Memory B cell (primary cell): ENCODE results near the gene DNM2.

ENCODE experiments used
- ATAC-seq: fragments of 150-1000 bp; cut with Tn5 transposase; 2 replicates; pipeline ENCODE4 v1.10.0; 2021; ENCODE audit warnings: low read depth, mild to moderate bottlenecking, moderate library complexity
- DNase-seq, 2 donors: peaks; one replicate each; pipeline ENCODE4 v3.0.0; 2022; ENCODE audit warnings: low spot score in 2 of 2
- H3K27ac Mint-ChIP-seq: one replicate; pipeline ENCODE4 v1.8.0; 2022; ENCODE audit warnings: mild to moderate bottlenecking, moderate library complexity, mixed read lengths
- H3K27me3 Mint-ChIP-seq: one replicate; pipeline ENCODE4 v1.8.0; 2022; ENCODE audit warnings: mixed read lengths
- H3K36me3 Mint-ChIP-seq: one replicate; pipeline ENCODE4 v1.8.0; 2022; ENCODE audit warnings: mild to moderate bottlenecking, mixed read lengths
- H3K4me1 Mint-ChIP-seq: one replicate; pipeline ENCODE4 v1.8.0; 2022; ENCODE audit warnings: mixed read lengths
- H3K4me3 Mint-ChIP-seq: one replicate; pipeline ENCODE4 v1.8.0; 2022; ENCODE audit warnings: mild to moderate bottlenecking, moderate library complexity, mixed read lengths
- H3K9me3 Mint-ChIP-seq: one replicate; pipeline ENCODE4 v1.8.0; 2022; ENCODE audit warnings: mixed read lengths

Gene DNM2

DNA sequence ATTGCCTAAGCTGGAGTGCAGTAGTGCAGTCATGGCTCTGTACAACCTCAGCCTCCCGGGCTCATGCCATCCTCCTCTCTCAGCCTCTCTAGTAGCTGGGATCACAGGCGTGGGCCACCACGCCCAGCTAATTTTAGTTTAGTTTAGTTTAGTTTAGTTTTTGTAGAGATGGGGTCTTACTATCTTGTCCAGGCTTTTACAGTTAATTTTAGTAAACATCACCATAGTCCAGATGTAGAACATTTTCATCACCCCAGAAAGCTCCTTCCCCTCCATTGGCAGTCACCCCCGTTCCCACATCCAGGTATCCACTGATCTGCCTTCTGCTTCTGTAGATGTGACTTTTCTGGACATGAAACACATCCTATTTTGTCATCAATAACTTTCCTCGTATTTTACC is 41.1 kb downstream of the DNM2 start:
- peaks cover 59% of the 10 kb centered on the region for H3K4me1 Mint-ChIP-seq
- H3K4me3 Mint-ChIP-seq: peak overlapping the region; percentile 88
- ATAC-seq (no peak), DNase-seq (no peak)
- H3K9me3 Mint-ChIP-seq: no peaks in the 10 kb centered on the region
- peaks cover 10% of the 10 kb centered on the region for H3K36me3 Mint-ChIP-seq
- H3K27me3 Mint-ChIP-seq: no peaks in the 10 kb centered on the region
- H3K27ac Mint-ChIP-seq: peak overlapping the region; percentile 91

DNA sequence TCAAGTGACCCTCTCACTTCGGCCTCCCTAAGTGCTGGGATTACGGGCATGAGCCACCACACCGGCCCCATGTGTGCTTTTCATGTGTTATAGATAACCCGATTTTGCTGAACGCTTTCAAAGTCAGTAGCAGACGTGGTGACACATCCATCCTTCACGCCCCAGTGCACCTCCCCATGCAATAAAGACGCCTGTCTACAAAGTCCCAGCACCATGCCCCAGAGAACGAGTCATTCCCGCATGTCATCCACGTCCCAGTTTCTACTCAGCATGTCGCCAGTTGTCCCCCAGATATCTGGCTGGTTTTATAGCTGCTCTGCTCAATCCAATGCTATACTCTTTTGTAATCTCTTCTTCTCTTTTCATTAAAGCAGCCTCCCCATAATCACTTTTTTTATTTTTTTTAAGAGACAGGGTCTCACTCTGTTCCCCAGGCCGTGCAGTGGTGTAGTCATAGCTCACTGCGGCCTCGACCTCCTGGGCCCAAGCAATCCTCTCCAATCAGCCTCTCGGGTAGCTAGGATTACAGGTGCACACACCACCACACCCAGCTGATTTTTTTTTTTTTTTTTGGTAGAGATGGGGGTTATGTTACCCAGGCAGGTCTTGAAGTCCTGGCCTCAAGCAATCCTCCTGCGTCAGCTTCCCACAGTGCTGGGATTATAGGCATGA is 42.5 kb downstream of the DNM2 start:
- peak; percentile 51 for ATAC-seq
- Mint-ChIP-seq H3K4me3 (peak overlapping the region; percentile 88), H3K9me3 (no peaks in the 10 kb centered on the region), H3K4me1 (peaks cover 53% of the 10 kb centered on the region), H3K27ac (peak overlapping the region; percentile 91), H3K36me3 (peaks cover 11% of the 10 kb centered on the region), H3K27me3 (no peaks in the 10 kb centered on the region)
- peak; percentile 32 to 41 for DNase-seq

DNA sequence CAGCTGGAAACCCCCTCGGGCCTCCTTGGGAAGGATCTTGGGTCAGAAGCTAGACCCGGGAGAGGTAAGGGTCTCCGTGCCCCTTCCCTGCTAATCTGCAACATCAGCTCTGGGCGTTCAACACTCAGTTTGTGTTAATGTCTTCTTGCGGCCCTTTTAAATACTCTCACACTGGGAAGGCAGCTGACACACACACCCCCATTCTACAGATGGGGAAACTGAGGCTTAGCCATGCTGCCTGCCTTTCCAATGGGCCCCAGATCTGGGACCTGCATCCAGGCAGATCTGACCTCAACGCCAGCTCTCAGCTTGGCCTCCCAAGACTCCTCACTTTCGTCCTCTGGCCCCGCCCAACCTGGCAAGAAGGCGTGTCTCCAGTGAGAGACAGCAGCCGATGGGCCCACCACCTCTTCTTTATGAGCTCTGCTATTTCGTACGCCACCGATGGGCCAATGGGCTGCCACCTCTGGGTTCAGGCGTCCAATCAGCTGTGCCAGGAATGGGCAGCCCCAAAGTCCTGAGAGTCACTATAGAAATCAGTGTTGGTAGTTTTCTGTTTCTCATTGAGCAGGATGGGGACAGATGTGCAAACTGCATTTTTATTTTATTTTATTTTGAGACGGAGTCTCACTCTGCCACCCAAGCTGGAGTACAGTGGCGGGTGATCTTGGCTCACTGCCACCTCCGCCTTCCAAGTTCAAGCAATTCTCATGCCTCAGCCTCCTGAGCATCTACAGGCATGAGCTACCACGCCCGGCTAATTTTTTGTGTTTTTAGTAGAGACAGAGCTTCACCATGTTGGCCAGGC is 43.8 kb downstream of the DNM2 start:
- peak overlapping the region; percentile 17 for H3K4me3 Mint-ChIP-seq
- no peaks in the 10 kb centered on the region for H3K9me3 Mint-ChIP-seq

DNA sequence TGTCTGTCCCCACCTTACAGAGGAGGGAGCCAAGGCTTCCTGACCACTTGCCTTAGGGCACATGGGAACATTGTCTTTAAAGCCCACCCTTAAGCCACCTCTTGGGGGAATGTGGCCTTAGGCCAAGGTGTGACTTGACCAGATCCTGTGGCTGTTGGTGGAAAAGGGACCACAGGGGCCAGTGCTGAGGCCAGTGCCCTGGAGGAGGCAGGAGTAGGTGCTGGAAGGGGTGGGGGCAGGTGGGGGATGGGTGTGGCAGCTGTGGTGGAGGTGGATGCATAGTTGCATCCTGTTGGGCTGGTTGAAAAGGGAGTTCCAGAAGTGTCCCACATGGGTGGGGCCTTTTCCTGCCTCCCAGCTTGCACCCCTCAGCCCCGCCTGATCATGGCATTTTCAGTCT is 44.8 kb downstream of the DNM2 start:
- DNase-seq (no peak), ATAC-seq (no peak)
- H3K4me3 Mint-ChIP-seq: peak overlapping the region; percentile 51
- no peaks in the 10 kb centered on the region for H3K9me3 Mint-ChIP-seq
- no peaks in the 10 kb centered on the region for H3K27me3 Mint-ChIP-seq
- H3K36me3 Mint-ChIP-seq: peaks cover 12% of the 10 kb centered on the region
- H3K4me1 Mint-ChIP-seq: peaks cover 47% of the 10 kb centered on the region
- peak overlapping the region; percentile 87 for H3K27ac Mint-ChIP-seq

More for the DNA sequence above, 43.8 kb downstream of the DNM2 start:
- H3K4me1 Mint-ChIP-seq: peaks cover 49% of the 10 kb centered on the region
- no peak for ATAC-seq
- H3K27me3 Mint-ChIP-seq: no peaks in the 10 kb centered on the region
- DNase-seq: no peak
- H3K36me3 Mint-ChIP-seq: peaks cover 12% of the 10 kb centered on the region
- H3K27ac Mint-ChIP-seq: peak overlapping the region; percentile 91

DNA sequence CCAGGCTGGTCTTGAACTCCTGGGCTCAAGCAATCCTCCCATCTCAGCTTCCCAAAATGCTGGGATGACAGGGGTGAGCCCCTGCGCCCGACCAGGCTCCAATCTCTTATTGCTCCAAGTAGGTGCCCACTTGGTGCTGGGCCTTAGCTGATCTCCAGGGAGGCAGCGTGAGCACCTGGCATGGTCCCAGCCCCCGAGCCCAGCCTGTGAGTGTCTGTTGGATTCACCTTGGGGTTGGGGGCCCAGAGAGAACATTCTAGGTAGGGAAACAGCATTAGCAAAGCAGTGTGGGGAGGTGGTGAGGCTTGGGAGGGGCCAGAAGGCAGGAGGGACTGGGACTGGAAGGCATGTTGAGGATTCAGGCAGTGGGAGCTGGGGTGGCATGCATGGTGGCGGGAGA is 45.5 kb downstream of the DNM2 start:
- no peaks in the 10 kb centered on the region for H3K27me3 Mint-ChIP-seq
- no peaks in the 10 kb centered on the region for H3K9me3 Mint-ChIP-seq
- H3K4me1 Mint-ChIP-seq: peaks cover 45% of the 10 kb centered on the region
- DNase-seq (no peak), ATAC-seq (no peak)
- peaks cover 12% of the 10 kb centered on the region for H3K36me3 Mint-ChIP-seq
- peak overlapping the region; percentile 87 for H3K27ac Mint-ChIP-seq
- H3K4me3 Mint-ChIP-seq: peak overlapping the region; percentile 7

DNA sequence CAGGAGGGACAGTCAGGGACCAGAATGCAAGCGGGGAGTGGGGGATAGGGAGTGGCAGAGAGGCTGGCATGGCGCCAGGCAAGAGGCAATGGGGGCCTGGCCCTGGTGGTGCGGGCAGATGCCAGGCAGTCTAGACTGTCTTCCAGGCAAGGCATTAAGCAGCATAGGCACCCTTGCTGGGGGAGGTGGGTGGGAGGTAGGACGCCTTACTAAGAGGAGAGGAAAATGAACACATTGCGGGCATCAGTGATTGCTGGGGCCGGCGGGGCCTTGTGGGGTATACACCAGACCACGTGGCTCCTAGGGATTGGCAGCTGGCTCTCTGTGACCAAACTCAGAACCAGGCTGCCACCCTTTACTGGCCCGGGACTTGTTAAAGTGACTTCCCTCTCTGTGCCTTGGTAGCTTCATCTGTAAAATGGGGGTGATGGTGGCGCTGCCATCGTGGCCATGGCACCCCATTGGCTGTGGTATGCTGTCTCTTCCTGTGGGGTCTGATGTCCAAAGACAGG is 46.0 kb downstream of the DNM2 start:
- H3K27ac Mint-ChIP-seq: peak overlapping the region; percentile 87
- no peaks in the 10 kb centered on the region for H3K9me3 Mint-ChIP-seq
- H3K4me3 Mint-ChIP-seq: peak overlapping the region; percentile 7
- H3K36me3 Mint-ChIP-seq: peaks cover 11% of the 10 kb centered on the region
- peaks cover 47% of the 10 kb centered on the region for H3K4me1 Mint-ChIP-seq
- no peaks in the 10 kb centered on the region for H3K27me3 Mint-ChIP-seq
- DNase-seq (no peak), ATAC-seq (no peak)

DNA sequence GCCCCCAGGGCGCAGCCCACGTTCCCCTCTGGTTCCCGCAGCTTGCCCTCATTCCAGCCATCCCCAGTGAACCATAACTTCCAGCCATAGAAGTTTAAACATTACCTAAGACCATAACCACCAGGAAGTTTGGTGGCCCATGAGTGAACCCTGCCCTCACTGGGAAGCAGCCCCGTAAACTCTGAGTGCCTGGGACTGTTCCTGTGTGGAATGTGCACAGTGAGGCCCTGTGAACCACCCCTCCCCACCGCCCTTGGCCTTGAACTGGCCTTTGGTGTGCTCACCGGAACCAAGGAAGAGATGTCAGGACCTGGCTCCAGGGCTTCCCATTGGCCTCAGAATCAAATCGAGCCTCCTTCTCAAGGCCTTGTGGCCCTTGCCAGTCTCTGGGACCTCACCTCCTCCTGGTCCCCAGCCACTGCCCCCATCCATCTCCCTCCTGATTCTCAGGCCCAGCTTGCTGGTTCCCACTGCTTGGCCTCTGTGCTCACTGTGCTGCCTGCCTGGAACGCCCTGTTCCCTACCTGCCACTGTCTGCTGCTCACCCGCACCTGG is 46.5 kb downstream of the DNM2 start:
- no peak overlapping the region for H3K4me3 Mint-ChIP-seq
- ATAC-seq (no peak), DNase-seq (no peak)
- peaks cover 10% of the 10 kb centered on the region for H3K36me3 Mint-ChIP-seq
- no peaks in the 10 kb centered on the region for H3K27me3 Mint-ChIP-seq
- H3K4me1 Mint-ChIP-seq: peaks cover 47% of the 10 kb centered on the region
- H3K27ac Mint-ChIP-seq: peak overlapping the region; percentile 87
- H3K9me3 Mint-ChIP-seq: no peaks in the 10 kb centered on the region

DNA sequence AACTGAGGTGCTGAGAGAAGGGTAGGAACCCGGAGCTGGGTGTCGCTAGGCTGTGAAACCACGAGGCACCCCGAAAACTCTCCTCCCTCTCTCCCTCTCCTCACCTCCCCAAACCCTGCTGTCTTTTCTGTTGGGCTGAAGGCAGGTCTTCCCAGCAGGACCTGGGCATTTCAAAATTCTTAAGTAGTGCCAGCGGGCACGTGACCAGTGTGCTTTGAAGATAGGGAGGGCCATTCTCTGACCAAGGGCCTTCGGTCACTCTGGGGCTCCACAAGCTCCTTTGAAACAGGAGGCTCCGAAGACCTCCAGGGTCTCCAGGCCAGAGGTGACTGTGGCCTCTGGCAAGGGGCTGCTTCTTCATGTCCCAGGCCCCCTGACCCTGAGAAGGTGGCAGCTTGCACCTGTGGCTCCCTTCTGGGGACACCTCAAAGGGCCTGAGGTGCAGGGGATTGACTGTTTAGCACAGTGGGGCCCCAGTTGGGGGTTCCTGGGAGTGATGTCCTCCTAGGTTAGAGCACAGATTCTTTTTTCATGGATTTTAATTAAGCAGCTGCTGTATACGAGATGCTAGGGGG is 48.3 kb downstream of the DNM2 start:
- H3K27me3 Mint-ChIP-seq: no peaks in the 10 kb centered on the region
- H3K27ac Mint-ChIP-seq: no peak overlapping the region
- H3K4me3 Mint-ChIP-seq: no peak overlapping the region
- peaks cover 48% of the 10 kb centered on the region for H3K4me1 Mint-ChIP-seq
- peaks cover 13% of the 10 kb centered on the region for H3K36me3 Mint-ChIP-seq
- no peaks in the 10 kb centered on the region for H3K9me3 Mint-ChIP-seq
- DNase-seq: no peak
- no peak for ATAC-seq

DNA sequence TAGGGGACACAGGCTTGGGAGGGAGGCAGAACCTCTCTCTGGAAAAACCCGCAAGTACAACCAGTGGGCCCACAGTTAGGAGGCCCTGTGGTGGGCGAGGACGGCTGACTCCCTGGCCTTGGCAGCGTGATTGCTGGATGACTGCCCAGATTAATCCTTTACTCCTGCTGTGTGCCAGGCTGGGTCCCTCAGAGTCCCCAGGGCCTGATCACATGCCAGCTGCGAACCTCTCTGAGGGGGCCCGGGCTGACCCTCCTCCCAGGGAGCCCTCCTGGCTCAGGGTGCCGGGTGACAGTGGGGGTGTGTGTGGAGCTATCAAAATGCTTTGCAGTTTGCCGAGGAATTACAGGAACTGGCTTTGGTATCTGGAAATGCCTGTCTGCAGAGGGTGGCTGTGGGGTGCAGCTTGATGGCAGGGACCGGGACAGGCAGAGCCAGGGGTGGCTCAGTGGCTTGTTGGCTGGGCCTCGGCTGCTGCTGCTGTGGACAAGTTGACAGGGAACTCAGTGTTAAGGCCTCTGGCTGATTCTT is 48.9 kb downstream of the DNM2 start:
- Mint-ChIP-seq H3K9me3 (no peaks in the 10 kb centered on the region), H3K36me3 (peaks cover 11% of the 10 kb centered on the region), H3K4me3 (no peak overlapping the region), H3K4me1 (peaks cover 43% of the 10 kb centered on the region), H3K27me3 (no peaks in the 10 kb centered on the region), H3K27ac (no peak overlapping the region)
- no peak for ATAC-seq
- DNase-seq: no peak

DNA sequence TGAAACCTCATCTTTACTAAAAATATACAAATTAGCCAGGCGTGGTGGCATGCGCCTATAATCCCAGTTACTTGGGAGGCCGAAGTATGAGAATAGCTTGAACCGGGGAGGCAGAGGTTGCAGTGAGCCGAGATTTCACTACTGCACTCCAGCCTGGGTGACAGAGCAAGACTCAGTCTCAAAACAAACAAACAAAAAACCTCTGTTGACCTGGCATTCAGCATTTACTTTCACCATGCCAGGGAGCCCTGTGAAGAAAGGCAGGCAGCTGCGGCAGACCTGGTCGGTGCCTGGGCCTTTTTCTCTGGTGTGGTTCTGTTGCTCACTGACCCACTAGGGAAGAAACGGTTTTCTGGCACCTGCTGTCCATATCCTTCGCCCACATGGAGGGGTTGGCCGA is 49.8 kb downstream of the DNM2 start:
- H3K36me3 Mint-ChIP-seq: peaks cover 16% of the 10 kb centered on the region

DNA sequence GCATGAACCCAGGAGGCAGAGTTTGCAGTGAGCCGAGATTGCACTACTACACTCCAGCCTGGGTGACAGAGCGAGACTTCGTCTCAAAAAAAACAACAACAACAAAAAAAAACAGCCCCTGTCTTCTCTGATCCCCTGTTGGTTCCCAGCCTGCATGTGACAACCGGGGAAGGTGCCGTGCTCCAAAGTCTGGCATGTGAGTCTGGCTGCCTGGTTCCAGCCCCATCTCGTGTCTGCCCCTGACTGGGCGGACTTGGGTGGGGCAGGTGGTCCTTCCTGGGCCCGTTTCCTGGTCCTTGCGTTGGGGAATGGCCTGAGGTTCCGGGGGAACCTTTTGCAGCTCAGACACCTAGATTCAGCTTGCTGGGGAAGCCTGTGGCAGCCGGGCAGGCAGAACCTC is 50.5 kb downstream of the DNM2 start:
- ATAC-seq (no peak), DNase-seq (no peak)
- H3K36me3 Mint-ChIP-seq: peaks cover 16% of the 10 kb centered on the region
- H3K27me3 Mint-ChIP-seq: no peaks in the 10 kb centered on the region
- peaks cover 30% of the 10 kb centered on the region for H3K4me1 Mint-ChIP-seq
- peak overlapping the region; percentile 85 for H3K27ac Mint-ChIP-seq
- H3K4me3 Mint-ChIP-seq: no peak overlapping the region
- H3K9me3 Mint-ChIP-seq: no peaks in the 10 kb centered on the region

More for the DNA sequence above, 49.8 kb downstream of the DNM2 start:
- H3K27ac Mint-ChIP-seq: peak overlapping the region; percentile 85
- no peaks in the 10 kb centered on the region for H3K9me3 Mint-ChIP-seq
- H3K4me1 Mint-ChIP-seq: peaks cover 36% of the 10 kb centered on the region
- DNase-seq (no peak), ATAC-seq (no peak)
- no peaks in the 10 kb centered on the region for H3K27me3 Mint-ChIP-seq
- H3K4me3 Mint-ChIP-seq: no peak overlapping the region

DNA sequence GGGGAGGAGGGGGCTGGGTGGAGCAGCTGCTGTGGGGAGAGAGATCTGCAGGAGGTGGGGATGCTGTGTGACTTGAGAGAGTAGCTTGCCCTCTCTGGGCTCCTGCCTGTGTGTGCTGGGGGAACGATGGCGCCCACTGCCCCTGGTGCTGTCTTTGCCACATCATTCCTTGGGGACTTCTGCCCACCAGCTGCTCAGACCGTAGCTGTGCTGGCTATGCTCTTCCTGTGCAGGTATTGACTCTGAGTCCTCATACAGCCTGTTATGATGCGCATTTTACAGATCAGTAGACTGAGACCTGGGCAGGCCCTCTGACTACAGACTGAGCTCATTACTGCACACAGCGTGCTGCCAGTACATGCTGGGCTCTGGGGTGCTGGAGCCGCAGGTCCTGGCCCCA is 51.1 kb downstream of the DNM2 start:
- Mint-ChIP-seq H3K4me3 (no peak overlapping the region), H3K9me3 (no peaks in the 10 kb centered on the region), H3K36me3 (peaks cover 16% of the 10 kb centered on the region), H3K4me1 (peaks cover 26% of the 10 kb centered on the region), H3K27ac (peak overlapping the region; percentile 85), H3K27me3 (no peaks in the 10 kb centered on the region)
- DNase-seq (no peak), ATAC-seq (peak; percentile 73)

DNA sequence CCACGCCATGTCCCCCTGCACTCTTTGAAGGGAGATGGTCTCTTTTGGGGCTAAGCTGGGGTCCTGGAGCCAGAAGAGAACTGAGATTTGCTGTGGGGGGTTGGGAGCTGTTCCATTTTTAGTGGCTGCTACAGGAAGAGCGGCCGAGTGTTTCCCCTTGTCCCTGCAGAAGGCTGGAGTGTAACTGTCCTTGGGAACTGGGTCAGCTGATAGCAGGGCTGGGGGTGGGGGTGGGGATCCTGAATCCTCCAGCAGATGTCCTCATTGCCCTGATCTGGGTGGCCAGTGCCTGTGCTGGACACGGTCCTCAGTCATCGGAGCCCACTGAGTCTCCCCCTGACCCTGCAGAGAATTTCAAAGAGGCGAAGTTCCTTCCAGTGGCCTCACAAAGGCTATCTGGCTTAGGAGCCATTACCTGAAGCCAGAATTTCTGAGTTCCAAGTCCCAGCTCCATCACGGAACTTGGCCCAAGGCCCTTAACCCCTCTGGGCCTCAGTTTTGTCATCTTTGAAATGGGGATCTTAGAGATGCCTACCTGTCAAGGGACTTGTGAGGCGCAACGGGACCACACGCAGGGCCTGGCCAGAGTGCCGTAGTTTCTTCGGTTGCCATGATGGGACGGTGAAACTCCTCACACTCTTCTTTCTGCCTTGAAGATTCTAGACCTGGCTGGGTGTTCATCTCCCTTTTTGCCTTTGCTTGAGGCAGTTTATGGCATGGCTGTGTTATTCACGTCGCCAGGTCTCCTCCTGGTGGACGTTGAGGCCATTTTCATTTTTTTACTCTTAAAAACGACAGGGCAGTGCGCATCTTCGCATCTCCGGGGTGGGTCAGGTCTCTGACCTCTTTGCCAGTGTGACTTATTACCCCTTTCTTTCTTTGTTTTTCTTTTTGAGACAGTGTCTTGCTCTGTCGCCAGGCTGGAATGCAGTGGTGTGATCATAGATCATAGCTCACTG is 51.9 kb downstream of the DNM2 start:
- ATAC-seq (no peak), DNase-seq (no peak)

More for the DNA sequence above, 51.9 kb downstream of the DNM2 start:
- no peaks in the 10 kb centered on the region for H3K9me3 Mint-ChIP-seq
- no peaks in the 10 kb centered on the region for H3K27me3 Mint-ChIP-seq
- H3K4me1 Mint-ChIP-seq: peaks cover 26% of the 10 kb centered on the region
- peak overlapping the region; percentile 85 for H3K27ac Mint-ChIP-seq
- H3K36me3 Mint-ChIP-seq: peaks cover 14% of the 10 kb centered on the region
- no peak overlapping the region for H3K4me3 Mint-ChIP-seq
